Central memory CD8-positive, alpha-beta T cell (primary cell): ENCODE results near the gene PNPLA8.

Experiments used
- ATAC-seq: fragments of 150-1000 bp; cut with Tn5 transposase; replicated peaks from 2 replicates; pipeline ENCODE4 v1.10.0; 2022; ENCODE audit warnings: mild to moderate bottlenecking, moderate FRiP score, moderate number of reproducible peaks; ENCODE audit not compliant: poor library complexity, severe bottlenecking; ENCODE audit errors: extremely low read depth
- DNase-seq, 2 donors: peaks; one replicate each; pipeline ENCODE4 v3.0.0; 2021; ENCODE audit warnings: low spot score in 2 of 2
- H3K27ac Mint-ChIP-seq: one replicate; pipeline ENCODE4 v1.8.0; 2022; ENCODE audit warnings: low read depth, mild to moderate bottlenecking, moderate library complexity, mixed read lengths
- H3K27me3 Mint-ChIP-seq: one replicate; pipeline ENCODE4 v1.8.0; 2022; ENCODE audit warnings: mixed read lengths
- H3K36me3 Mint-ChIP-seq: one replicate; pipeline ENCODE4 v1.8.0; 2022; ENCODE audit warnings: mild to moderate bottlenecking, moderate library complexity, mixed read lengths; ENCODE audit not compliant: insufficient read depth
- H3K4me1 Mint-ChIP-seq: one replicate; pipeline ENCODE4 v1.8.0; 2022; ENCODE audit warnings: mixed read lengths
- H3K4me3 Mint-ChIP-seq: one replicate; pipeline ENCODE4 v1.8.0; 2022; ENCODE audit warnings: mild to moderate bottlenecking, moderate library complexity, mixed read lengths
- H3K9me3 Mint-ChIP-seq: one replicate; pipeline ENCODE4 v1.8.0; 2022; ENCODE audit warnings: mixed read lengths

Gene PNPLA8

DNA sequence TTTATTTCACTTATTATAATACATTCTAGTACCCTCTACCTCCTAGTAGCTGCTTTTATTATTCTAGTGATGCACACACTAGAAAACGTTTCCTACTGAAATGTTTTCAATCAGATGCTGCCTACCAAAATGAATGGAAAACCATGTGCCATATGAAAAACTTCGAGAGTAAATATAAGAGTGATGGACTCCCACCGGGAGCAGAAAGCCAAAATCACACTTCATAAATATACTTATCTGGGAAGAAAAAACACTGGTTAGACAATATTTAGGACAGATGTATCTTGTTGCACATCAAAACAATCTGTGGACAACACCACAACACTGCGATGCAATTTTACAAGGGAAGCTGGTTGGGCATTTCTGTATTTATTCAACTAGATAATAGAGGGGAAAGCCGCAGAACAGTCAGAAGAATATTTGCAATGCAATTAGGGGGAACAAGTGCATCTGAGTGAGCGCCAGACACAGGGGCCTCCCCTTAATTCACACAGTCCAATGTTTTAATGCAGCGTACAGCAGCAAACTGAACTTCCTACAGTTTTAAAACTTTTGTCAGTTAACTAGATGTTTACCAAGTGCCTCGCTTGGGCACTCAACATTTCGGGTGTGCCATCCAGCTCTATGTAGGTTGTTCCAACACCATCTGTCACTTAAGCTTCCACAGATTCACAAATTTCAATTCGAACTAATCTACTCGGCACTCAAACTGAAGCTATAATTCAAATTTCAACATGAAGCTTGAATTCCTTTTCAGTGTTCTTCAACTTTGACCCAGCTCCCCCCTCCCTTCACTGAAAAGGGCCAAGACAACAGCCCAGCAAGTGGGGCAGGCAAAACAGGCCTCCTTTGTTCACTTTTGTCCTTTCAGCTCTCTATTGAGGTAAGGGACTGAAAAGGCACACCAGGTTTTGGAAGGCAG, 77.1 kb downstream of the PNPLA8 start:
- no peaks in the 10 kb centered on the region for H3K4me1 Mint-ChIP-seq
- no peak overlapping the region for H3K4me3 Mint-ChIP-seq
- DNase-seq (no peak), ATAC-seq (no peak)
- H3K9me3 Mint-ChIP-seq, result no peaks in the 10 kb centered on the region
- no peak overlapping the region for H3K27ac Mint-ChIP-seq
- H3K27me3 Mint-ChIP-seq, result peaks cover 76% of the 10 kb centered on the region
- no peaks in the 10 kb centered on the region for H3K36me3 Mint-ChIP-seq

- no peaks in the 10 kb centered on the region for H3K9me3 Mint-ChIP-seq
- DNase-seq (no peak), ATAC-seq (no peak)
- no peaks in the 10 kb centered on the region for H3K36me3 Mint-ChIP-seq
- peaks cover 23% of the 10 kb centered on the region for H3K27me3 Mint-ChIP-seq
- no peak overlapping the region for H3K4me3 Mint-ChIP-seq
- no peak overlapping the region for H3K27ac Mint-ChIP-seq
- no peaks in the 10 kb centered on the region for H3K4me1 Mint-ChIP-seq
These were observed 83.8 kb downstream of the PNPLA8 start for GRCh38 chr7:108442039-108442568.

- Mint-ChIP-seq H3K4me1 (no peaks in the 10 kb centered on the region), H3K4me3 (no peak overlapping the region), H3K27me3 (peaks cover 23% of the 10 kb centered on the region), H3K9me3 (no peaks in the 10 kb centered on the region), H3K36me3 (no peaks in the 10 kb centered on the region), H3K27ac (no peak overlapping the region)
- no peak for DNase-seq
- no peak for ATAC-seq
These were observed 84.5 kb downstream of the PNPLA8 start for GRCh38 chr7:108441392-108441955.

DNA sequence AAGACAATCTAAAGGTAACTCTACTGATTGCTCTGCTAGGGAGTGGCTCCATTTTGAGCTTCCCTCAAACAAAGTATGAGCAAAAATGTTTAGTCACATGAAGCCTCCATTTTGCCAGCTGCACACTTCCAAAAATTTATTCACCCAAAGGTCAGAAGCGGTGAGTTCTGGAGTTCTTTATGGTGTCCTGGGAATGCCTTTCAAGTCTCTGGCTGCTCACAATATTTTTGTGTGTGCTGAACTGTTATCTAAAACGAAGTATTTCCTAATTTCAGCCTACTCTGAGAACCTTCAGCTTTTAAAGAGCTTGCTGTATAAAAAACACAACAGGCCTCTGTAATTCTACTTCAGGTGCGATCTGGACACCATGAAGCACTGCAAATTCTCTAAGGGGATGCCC, 85.3 kb downstream of the PNPLA8 start:
- Mint-ChIP-seq H3K9me3 (no peaks in the 10 kb centered on the region), H3K4me3 (no peak overlapping the region), H3K36me3 (no peaks in the 10 kb centered on the region), H3K4me1 (no peaks in the 10 kb centered on the region), H3K27ac (no peak overlapping the region), H3K27me3 (peaks cover 17% of the 10 kb centered on the region)
- no peak for ATAC-seq
- no peak for DNase-seq

- Mint-ChIP-seq H3K9me3 (no peaks in the 10 kb centered on the region), H3K36me3 (no peaks in the 10 kb centered on the region), H3K4me1 (no peaks in the 10 kb centered on the region)
These were observed 89.0 kb downstream of the PNPLA8 start for GRCh38 chr7:108436906-108437305.

GRCh38 chr7:108434010-108434409, 91.9 kb downstream of the PNPLA8 start:
- DNase-seq (no peak), ATAC-seq (no peak)
- H3K4me1 Mint-ChIP-seq, result no peaks in the 10 kb centered on the region
- no peak overlapping the region for H3K27ac Mint-ChIP-seq
- no peaks in the 10 kb centered on the region for H3K9me3 Mint-ChIP-seq
- no peaks in the 10 kb centered on the region for H3K36me3 Mint-ChIP-seq
- H3K4me3 Mint-ChIP-seq, result no peak overlapping the region
- H3K27me3 Mint-ChIP-seq, result peaks cover 62% of the 10 kb centered on the region

More at GRCh38 chr7:108436906-108437305, 89.0 kb downstream of the PNPLA8 start:
- ATAC-seq (no peak), DNase-seq (no peak)
- peaks cover 41% of the 10 kb centered on the region for H3K27me3 Mint-ChIP-seq
- H3K4me3 Mint-ChIP-seq, result no peak overlapping the region
- no peak overlapping the region for H3K27ac Mint-ChIP-seq

- Mint-ChIP-seq H3K4me1 (no peaks in the 10 kb centered on the region), H3K27me3 (peaks cover 60% of the 10 kb centered on the region), H3K9me3 (no peaks in the 10 kb centered on the region), H3K27ac (no peak overlapping the region), H3K4me3 (no peak overlapping the region), H3K36me3 (no peaks in the 10 kb centered on the region)
- DNase-seq (no peak), ATAC-seq (no peak)
These were observed 94.8 kb downstream of the PNPLA8 start for GRCh38 chr7:108431099-108431498.

DNA sequence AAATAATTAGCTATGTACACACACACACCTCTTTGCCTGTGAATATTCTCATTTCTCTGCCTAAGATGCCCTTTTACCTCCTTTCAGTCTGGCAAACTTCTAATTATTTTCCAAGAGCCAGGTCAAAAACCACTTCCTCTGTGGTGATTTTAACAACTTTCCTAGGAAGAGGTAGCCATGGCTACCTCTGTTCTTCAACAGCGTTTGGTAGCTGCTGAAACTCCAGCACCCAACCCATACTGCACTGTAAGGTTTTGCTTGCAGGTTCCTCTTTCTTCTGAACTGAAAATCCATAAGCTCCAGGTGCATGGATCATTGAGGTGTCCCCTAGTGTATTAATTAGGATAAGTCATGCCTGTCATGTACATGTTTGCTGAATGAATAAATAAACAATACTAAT, 95.3 kb downstream of the PNPLA8 start:
- ATAC-seq (no peak), DNase-seq (no peak)
- H3K9me3 Mint-ChIP-seq, result no peaks in the 10 kb centered on the region
- H3K27me3 Mint-ChIP-seq, result peaks cover 57% of the 10 kb centered on the region
- no peaks in the 10 kb centered on the region for H3K4me1 Mint-ChIP-seq
- H3K4me3 Mint-ChIP-seq, result no peak overlapping the region
- H3K27ac Mint-ChIP-seq, result no peak overlapping the region
- H3K36me3 Mint-ChIP-seq, result no peaks in the 10 kb centered on the region

DNA sequence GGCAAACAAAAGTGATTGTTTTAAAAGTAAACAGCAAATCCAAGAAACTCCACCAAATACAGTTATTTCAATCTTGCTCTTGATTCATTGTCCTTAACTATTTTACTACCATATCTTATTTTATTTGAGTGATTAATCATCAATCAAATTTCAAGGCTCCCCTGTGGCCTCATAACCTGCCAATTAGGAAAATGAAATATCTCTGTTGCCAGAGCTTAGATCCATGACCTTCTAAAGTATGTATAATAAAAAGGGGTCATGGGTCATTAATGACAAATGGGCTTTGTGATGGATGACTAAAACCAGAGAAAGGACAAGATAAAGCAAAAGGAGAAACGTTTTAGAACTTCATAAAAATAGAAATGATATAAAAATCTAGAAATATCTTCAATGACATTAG, 98.2 kb downstream of the PNPLA8 start:
- Mint-ChIP-seq H3K27ac (no peak overlapping the region), H3K4me1 (no peaks in the 10 kb centered on the region), H3K27me3 (peaks cover 51% of the 10 kb centered on the region), H3K4me3 (no peak overlapping the region), H3K36me3 (no peaks in the 10 kb centered on the region), H3K9me3 (no peaks in the 10 kb centered on the region)
- ATAC-seq (no peak), DNase-seq (no peak)

DNA sequence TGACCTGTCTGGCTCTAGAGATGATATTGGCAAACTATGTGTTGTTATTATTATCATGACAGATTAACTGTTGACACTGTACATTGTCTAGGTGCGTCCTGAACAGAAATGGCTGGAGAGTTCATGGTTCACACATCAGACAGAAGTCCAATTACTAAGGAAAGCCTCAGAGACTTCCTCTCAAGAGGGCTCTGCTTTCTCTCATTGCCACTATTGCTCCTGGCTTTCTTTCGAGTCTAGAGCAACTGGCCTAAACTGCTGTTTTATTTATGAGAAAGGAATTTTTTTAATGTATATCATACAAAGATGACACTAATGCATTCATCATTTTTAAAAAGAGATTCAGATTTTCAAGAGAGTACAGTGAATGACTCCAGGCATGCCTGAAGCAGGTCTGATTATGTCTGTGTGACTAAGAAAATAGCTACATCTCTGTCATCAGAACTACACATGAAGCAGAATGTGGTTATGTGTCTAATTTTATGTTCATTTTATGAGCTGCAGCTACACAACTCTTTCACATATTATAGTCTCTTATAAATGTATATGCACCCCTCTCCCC, 100.1 kb downstream of the PNPLA8 start:
- H3K36me3 Mint-ChIP-seq, result no peaks in the 10 kb centered on the region
- DNase-seq (no peak), ATAC-seq (no peak)
- H3K27me3 Mint-ChIP-seq, result peaks cover 43% of the 10 kb centered on the region
- H3K27ac Mint-ChIP-seq, result no peak overlapping the region
- no peaks in the 10 kb centered on the region for H3K4me1 Mint-ChIP-seq
- H3K9me3 Mint-ChIP-seq, result no peaks in the 10 kb centered on the region
- no peak overlapping the region for H3K4me3 Mint-ChIP-seq

GRCh38 chr7:108424013-108424412, 101.9 kb downstream of the PNPLA8 start:
- Mint-ChIP-seq H3K4me3 (no peak overlapping the region), H3K27me3 (peaks cover 43% of the 10 kb centered on the region), H3K9me3 (no peaks in the 10 kb centered on the region), H3K27ac (no peak overlapping the region), H3K4me1 (no peaks in the 10 kb centered on the region), H3K36me3 (no peaks in the 10 kb centered on the region)
- DNase-seq, result no peak
- ATAC-seq, result no peak

GRCh38 chr7:108423089-108423989, 102.6 kb downstream of the PNPLA8 start:
- no peaks in the 10 kb centered on the region for H3K36me3 Mint-ChIP-seq
- no peaks in the 10 kb centered on the region for H3K4me1 Mint-ChIP-seq
- no peak overlapping the region for H3K4me3 Mint-ChIP-seq
- H3K27me3 Mint-ChIP-seq, result peaks cover 49% of the 10 kb centered on the region
- no peak overlapping the region for H3K27ac Mint-ChIP-seq
- no peaks in the 10 kb centered on the region for H3K9me3 Mint-ChIP-seq
- no peak for ATAC-seq
- DNase-seq, result no peak
